ENCODE results near the gene CNPY1.

CNPY1 gene

GRCh38 chr7:155557778-155558177 lies 11.4 kb upstream of the CNPY1 start:
- no peak for DNase-seq

GRCh38 chr7:155556763-155557162 lies 10.4 kb upstream of the CNPY1 start:
- no peak for DNase-seq

- no peak for DNase-seq
Observed at GRCh38 chr7:155555116-155555695, 8.8 kb upstream of the CNPY1 start.

- DNase-seq = no peak
Observed at GRCh38 chr7:155553871-155554270, 7.5 kb upstream of the CNPY1 start.

- DNase-seq = no peak
Observed at GRCh38 chr7:155551785-155552611, 5.6 kb upstream of the CNPY1 start.

- no peak for DNase-seq
Observed at GRCh38 chr7:155550916-155551315, 4.6 kb upstream of the CNPY1 start.

GRCh38 chr7:155549226-155549625 lies 2.9 kb upstream of the CNPY1 start:
- DNase-seq = no peak

- no peak for DNase-seq
Observed at GRCh38 chr7:155547161-155547791, 917 bp upstream of the CNPY1 start.

GRCh38 chr7:155545348-155545747 lies 1.0 kb downstream of the CNPY1 start:
- no peak for DNase-seq

- no peak for DNase-seq
Observed at GRCh38 chr7:155544485-155544884, 1.9 kb downstream of the CNPY1 start.

- DNase-seq = no peak
Observed at GRCh38 chr7:155543926-155544325, 2.4 kb downstream of the CNPY1 start.

GRCh38 chr7:155543011-155543876 lies 3.1 kb downstream of the CNPY1 start:
- DNase-seq = no peak

GRCh38 chr7:155541986-155542675 lies 4.2 kb downstream of the CNPY1 start:
- DNase-seq = no peak

- DNase-seq = no peak
Observed at GRCh38 chr7:155540553-155540952, 5.8 kb downstream of the CNPY1 start.

GRCh38 chr7:155538293-155538692 lies 8.1 kb downstream of the CNPY1 start:
- no peak for DNase-seq

GRCh38 chr7:155536451-155536850 lies 9.9 kb downstream of the CNPY1 start:
- DNase-seq = no peak

- no peak for DNase-seq
Observed at GRCh38 chr7:155534691-155535090, 11.7 kb downstream of the CNPY1 start.

- DNase-seq = peak; percentile 23
Observed at GRCh38 chr7:155533827-155534690, 12.3 kb downstream of the CNPY1 start.

GRCh38 chr7:155533120-155533826 lies 13.1 kb downstream of the CNPY1 start:
- no peak for DNase-seq

- no peak for DNase-seq
Observed at GRCh38 chr7:155532792-155533119, 13.6 kb downstream of the CNPY1 start.

GRCh38 chr7:155531681-155532080 lies 14.7 kb downstream of the CNPY1 start:
- DNase-seq = no peak

Data from activated CD4-positive, alpha-beta T cell treated with anti-CD3 and anti-CD28 coated beads, Interleukin-2, amount 50 U/mL, for 16 hours (primary cell).